ENCODE data around the gene CTBP2.

The CTBP2 gene

DNA sequence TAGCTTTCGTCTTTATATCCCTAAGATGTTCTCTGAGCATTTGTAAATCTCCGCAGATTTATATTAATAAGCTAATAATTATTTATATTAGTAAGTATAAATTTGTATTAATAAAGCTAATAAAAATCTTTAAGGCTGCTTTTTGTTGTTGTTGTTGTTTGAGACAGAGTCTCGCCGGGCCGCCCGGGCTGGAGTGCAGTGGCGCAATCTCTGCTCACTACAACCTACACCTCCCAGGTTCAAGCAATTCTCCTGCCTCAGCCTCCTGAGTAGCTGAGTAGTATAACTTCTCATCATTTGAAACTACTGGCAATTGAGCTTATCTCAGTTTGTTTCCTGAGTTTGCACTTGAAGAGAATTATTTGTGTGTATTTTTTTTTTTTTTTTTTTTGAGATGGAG is 223.6 kb downstream of the CTBP2 start:
- TF ChIP-seq, protein P1, sequence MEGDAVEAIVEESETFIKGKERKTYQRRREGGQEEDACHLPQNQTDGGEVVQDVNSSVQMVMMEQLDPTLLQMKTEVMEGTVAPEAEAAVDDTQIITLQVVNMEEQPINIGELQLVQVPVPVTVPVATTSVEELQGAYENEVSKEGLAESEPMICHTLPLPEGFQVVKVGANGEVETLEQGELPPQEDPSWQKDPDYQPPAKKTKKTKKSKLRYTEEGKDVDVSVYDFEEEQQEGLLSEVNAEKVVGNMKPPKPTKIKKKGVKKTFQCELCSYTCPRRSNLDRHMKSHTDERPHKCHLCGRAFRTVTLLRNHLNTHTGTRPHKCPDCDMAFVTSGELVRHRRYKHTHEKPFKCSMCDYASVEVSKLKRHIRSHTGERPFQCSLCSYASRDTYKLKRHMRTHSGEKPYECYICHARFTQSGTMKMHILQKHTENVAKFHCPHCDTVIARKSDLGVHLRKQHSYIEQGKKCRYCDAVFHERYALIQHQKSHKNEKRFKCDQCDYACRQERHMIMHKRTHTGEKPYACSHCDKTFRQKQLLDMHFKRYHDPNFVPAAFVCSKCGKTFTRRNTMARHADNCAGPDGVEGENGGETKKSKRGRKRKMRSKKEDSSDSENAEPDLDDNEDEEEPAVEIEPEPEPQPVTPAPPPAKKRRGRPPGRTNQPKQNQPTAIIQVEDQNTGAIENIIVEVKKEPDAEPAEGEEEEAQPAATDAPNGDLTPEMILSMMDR (IDR thresholded peaks at IDR 0.05; ENCODE audit: extremely low read depth, missing control alignments), result no peak
- no peak for DNase-seq (ENCODE audit: low spot score)

DNA sequence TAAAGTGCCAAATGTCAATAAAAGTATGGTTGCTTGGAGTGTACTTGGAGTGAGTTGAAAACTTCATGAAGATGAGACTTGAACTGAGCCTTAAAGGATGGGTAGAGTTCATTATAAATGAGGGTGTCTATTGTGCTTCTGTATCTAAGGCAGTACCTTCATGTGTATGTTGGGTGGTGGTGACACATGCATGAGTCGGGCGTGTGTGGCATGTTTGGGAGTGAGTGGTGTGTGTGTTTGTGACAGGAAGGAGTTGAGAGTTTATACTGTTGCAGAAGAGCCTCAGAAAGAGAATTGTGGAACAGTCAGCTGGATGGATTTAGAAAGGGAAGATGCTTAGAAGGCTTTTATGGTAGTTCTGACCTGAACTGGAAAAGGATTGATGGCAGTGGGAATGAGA is 224.4 kb downstream of the CTBP2 start:
- DNase-seq (ENCODE audit: low spot score), result no peak

More for the DNA sequence above, 224.4 kb downstream of the CTBP2 start:
- TF ChIP-seq, protein P1 (IDR thresholded peaks at IDR 0.05; ENCODE audit: extremely low read depth, missing control alignments), result no peak

All from GM20000 (cell line).